ENCODE data around the gene MAN1C1. TPM values are rescaled to one million over a fixed set of nuclear protein-coding genes. Genes with fewer than 3 reads are reported as not detected.

The MAN1C1 gene
- total and polyA plus RNA-seq, 9 of the 15 experiments (the other 6 are each of a cell fraction or from before 2014, with no cell fraction given): 0.04 to 0.44 (median 0.10) TPM; not detected in 3

DNA sequence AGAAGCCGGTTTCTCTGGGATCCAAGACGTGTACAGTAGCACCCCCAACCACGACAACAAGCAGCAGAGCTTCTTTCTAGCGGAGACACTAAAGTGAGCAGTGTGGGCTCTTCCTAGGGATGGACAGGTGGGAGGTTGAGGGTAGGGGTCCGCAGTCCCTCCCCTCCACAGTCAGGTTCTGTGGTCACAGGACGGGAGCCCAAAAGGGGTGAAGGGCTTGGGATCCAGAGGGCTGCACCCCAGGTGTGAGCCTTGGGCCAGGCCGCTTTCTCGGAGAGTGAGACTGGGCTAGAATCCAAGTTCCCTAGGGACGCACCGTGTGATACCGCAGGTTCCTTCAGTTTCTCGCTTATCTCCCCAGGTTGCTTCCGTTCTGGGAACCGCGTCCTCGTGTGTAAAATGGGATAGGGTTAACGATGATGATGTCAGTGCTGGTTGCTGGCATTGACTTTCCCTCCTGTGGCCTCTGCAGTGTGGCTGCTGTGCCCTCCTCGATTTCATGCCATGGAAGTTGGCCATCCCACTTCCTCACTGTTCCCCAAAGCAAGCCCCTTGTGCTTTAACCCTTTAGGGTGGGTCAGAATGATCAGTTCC is 166.1 kb downstream of the MAN1C1 start (continued):
- TF ChIP-seq ZC3H4 (CRISPR knock-in tag; IDR thresholded peaks at IDR 0.05; ENCODE audit: borderline replicate concordance) (no peak), NCOA1 (IDR thresholded peaks at IDR 0.05; ENCODE audit: low read depth) (peak; percentile 77; the same call in 1 of the 2 replicates), MAFK (IDR thresholded peaks at IDR 0.05; ENCODE audit: low read length) (no peak), IFI16 (CRISPR knock-in tag; IDR thresholded peaks at IDR 0.05) (no peak), ZNF76 (CRISPR knock-in tag; IDR thresholded peaks at IDR 0.05; ENCODE audit: borderline replicate concordance) (no peak), SLC30A9 (CRISPR knock-in tag; IDR thresholded peaks at IDR 0.05) (no peak), L3MBTL2 (IDR thresholded peaks at IDR 0.05) (peak; percentile 90), DDX20 (tag; IDR thresholded peaks at IDR 0.05; ENCODE audit: low read depth) (no peak), ZNF354B (CRISPR knock-in tag; IDR thresholded peaks at IDR 0.05) (no peak), NR2F6 (CRISPR knock-in tag; IDR thresholded peaks at IDR 0.05) (no peak), RAD51 (IDR thresholded peaks at IDR 0.05; ENCODE audit: borderline replicate concordance, low read depth) (no peak), SMAD4 (CRISPR knock-in tag; conservative IDR thresholded peaks at IDR 0.05) (peak; percentile 82; the same call in 1 of the 2 replicates), ATF7 (IDR thresholded peaks at IDR 0.05) (peak; percentile 95), BRCA1 (IDR thresholded peaks at IDR 0.05) (no peak), BRCA1 (CRISPR knock-in tag; IDR thresholded peaks at IDR 0.05) (no peak)
- TF ChIP-seq, protein P1, sequence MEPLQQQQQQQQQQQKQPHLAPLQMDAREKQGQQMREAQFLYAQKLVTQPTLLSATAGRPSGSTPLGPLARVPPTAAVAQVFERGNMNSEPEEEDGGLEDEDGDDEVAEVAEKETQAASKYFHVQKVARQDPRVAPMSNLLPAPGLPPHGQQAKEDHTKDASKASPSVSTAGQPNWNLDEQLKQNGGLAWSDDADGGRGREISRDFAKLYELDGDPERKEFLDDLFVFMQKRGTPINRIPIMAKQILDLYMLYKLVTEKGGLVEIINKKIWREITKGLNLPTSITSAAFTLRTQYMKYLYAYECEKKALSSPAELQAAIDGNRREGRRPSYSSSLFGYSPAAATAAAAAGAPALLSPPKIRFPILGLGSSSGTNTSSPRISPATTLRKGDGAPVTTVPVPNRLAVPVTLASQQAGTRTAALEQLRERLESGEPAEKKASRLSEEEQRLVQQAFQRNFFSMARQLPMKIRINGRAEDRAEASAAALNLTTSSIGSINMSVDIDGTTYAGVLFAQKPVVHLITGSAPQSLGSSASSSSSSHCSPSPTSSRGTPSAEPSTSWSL (CRISPR knock-in tag; IDR thresholded peaks at IDR 0.05; ENCODE audit: borderline replicate concordance): no peak
- TF ChIP-seq, protein P2, sequence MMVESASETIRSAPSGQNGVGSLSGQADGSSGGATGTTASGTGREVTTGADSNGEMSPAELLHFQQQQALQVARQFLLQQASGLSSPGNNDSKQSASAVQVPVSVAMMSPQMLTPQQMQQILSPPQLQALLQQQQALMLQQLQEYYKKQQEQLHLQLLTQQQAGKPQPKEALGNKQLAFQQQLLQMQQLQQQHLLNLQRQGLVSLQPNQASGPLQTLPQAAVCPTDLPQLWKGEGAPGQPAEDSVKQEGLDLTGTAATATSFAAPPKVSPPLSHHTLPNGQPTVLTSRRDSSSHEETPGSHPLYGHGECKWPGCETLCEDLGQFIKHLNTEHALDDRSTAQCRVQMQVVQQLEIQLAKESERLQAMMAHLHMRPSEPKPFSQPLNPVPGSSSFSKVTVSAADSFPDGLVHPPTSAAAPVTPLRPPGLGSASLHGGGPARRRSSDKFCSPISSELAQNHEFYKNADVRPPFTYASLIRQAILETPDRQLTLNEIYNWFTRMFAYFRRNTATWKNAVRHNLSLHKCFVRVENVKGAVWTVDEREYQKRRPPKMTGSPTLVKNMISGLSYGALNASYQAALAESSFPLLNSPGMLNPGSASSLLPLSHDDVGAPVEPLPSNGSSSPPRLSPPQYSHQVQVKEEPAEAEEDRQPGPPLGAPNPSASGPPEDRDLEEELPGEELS (CRISPR knock-in tag; IDR thresholded peaks at IDR 0.05; ENCODE audit: borderline replicate concordance): no peak
- TF ChIP-seq, protein P3, sequence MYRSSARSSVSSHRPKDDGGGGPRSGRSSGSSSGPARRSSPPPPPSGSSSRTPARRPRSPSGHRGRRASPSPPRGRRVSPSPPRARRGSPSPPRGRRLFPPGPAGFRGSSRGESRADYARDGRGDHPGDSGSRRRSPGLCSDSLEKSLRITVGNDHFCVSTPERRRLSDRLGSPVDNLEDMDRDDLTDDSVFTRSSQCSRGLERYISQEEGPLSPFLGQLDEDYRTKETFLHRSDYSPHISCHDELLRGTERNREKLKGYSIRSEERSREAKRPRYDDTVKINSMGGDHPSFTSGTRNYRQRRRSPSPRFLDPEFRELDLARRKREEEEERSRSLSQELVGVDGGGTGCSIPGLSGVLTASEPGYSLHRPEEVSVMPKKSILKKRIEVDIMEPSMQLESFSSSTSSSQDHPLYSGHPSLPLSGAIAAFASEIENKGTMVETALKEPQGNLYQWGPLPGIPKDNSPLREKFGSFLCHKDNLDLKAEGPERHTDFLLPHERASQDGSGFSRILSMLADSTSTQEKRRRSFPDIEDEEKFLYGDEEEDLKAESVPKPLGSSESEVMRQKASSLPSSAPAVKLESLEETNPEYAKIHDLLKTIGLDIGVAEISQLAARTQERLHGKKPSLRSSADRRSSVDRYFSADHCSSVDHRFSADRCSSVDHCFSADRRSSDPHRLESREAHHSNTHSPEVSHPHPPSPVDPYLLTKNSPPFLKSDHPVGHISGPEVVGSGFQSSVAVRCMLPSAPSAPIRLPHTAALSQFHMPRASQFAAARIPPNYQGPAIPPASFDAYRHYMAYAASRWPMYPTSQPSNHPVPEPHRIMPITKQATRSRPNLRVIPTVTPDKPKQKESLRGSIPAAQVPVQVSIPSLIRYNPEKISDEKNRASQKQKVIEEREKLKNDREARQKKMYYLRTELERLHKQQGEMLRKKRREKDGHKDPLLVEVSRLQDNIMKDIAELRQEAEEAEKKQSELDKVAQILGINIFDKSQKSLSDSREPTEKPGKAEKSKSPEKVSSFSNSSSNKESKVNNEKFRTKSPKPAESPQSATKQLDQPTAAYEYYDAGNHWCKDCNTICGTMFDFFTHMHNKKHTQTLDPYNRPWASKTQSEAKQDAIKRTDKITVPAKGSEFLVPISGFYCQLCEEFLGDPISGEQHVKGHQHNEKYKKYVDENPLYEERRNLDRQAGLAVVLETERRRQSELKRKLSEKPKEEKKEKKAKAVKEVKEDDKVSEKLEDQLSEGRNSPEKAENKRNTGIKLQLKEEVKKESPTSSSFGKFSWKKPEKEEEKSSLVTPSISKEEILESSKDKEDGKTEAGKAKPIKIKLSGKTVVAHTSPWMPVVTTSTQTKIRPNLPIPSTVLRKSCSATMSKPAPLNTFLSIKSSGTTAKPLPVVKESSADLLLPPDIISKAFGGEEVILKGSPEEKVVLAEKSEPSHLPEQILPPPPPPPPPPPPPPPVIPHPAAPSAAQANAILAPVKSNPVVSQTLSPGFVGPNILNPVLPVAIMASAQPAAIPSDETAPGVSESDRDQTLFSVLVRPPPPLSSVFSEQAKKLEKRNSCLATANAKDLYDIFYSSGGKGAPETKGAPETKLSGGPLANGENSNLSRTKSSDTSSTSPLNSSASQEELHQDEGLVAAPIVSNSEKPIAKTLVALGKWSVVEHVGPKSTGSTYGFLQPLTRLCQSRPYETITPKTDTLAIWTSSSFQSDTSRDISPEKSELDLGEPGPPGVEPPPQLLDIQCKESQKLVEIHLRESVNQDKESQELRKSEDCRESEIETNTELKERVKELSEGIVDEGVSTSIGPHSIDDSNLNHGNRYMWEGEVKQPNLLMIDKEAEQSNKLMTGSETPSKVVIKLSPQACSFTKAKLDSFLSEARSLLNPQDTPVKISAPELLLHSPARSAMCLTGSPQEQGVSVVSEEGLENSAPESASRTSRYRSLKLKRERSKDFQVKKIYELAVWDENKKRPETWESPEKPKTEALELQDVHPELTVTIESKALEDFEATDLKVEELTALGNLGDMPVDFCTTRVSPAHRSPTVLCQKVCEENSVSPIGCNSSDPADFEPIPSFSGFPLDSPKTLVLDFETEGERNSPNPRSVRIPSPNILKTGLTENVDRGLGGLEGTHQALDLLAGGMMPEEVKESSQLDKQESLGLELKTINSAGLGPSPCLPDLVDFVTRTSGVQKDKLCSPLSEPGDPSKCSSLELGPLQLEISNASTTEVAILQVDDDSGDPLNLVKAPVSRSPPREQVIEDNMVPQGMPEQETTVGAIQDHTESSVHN (IDR thresholded peaks at IDR 0.05; ENCODE audit: borderline replicate concordance in 1 of 2, low read depth in 1 of 2): peak in 1 of 2 experiments; percentile 18; a peak in 1 of 4 replicates
